ENCODE measurements around the gene ROR2. TPM values are rescaled to one million over a fixed set of nuclear protein-coding genes. Genes with fewer than 3 reads are reported as not detected.

ROR2 gene
- total RNA-seq, 1 experiment from 2014 or later = 2.7 TPM

DNA sequence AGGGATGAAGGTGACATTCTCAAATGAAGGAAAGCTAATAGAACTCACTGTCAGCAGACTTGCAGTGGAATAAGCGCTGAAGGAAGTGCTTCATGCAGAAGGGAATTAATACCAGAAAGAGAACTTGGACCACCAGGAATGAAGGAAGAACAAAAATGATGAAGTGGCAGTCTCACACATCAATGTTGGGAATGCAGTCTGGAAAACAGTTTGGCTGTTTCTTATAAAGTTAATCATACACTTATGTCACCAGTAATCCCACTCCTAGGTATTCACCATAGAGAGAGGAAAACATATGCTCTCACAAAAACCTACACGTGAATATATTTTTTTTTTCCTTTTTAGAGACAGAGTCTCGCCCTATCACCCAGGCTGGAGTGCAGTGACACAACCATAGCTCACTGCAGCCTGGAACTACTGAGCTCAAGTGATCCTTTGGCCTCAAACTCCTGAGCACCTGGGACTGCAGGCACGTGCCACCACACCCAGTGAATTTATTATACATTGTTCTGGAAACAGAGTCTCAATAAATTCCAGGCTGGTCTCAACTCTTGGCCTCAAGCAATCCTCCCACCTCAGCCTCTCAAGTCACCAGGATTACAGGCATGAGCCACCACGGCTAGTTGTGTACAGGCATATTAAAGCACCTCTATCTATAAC is 81.2 kb downstream of the ROR2 start:
- no peak overlapping the region for H2BK5ac ChIP-seq (ENCODE audit: insufficient read length, low read length)
- H4K91ac ChIP-seq (ENCODE audit: insufficient read length, low read depth, low read length) = no peak overlapping the region
- no peak for TF ChIP-seq CTCF (conservative IDR thresholded peaks at IDR 0.05)
- Mint-ChIP-seq H3K36me3 (ENCODE audit: insufficient read depth in 1 of 3, low read depth in 3 of 3) (no peaks in the 10 kb centered on the region), H3K27me3 (ENCODE audit: low read depth) (peaks cover 2% of the 10 kb centered on the region), H3K9me3 (no peaks in the 10 kb centered on the region), H3K4me3 (no peak overlapping the region), H3K4me1 (peaks cover 2 to 5% of the 10 kb centered on the region in 2 experiments), H3K27ac (no peak overlapping the region)
- H3T11ph ChIP-seq (ENCODE audit: low read length) = no peak overlapping the region
- H3K4ac ChIP-seq (ENCODE audit: low read depth, low read length) = no peak overlapping the region
- H4K5ac ChIP-seq (ENCODE audit: insufficient read length, low read depth, low read length) = no peak overlapping the region
- H2BK12ac ChIP-seq (ENCODE audit: insufficient read length, low read depth, low read length) = no peak overlapping the region
- WGBS (ENCODE audit: extremely low coverage, insufficient read length, low lambda C conversion rate) = no CpG with 5 or more reads among the region's 5 CpGs
- H3K79me2 ChIP-seq (ENCODE audit: insufficient read depth, low read length) = no peaks in the 10 kb centered on the region
- no peak overlapping the region for H2BK20ac ChIP-seq (ENCODE audit: low read depth, low read length, poor library complexity, severe bottlenecking)
- H3K14ac ChIP-seq (ENCODE audit: insufficient read depth, low read length) = no peak overlapping the region
- H4K20me1 ChIP-seq (ENCODE audit: control insufficient read depth, insufficient read depth, insufficient read length) = no peaks in the 10 kb centered on the region
- DNase-seq = no peak
- H3K18ac ChIP-seq (ENCODE audit: insufficient read length, low read depth, low read length) = no peak overlapping the region
- no peak overlapping the region for H3K27ac ChIP-seq (ENCODE audit: insufficient read length, low read depth, low read length)
- H2BK15ac ChIP-seq (ENCODE audit: low read depth, low read length) = no peak overlapping the region
- H2AK5ac ChIP-seq (ENCODE audit: insufficient read length, low read length) = no peak overlapping the region
- H3K4me2 ChIP-seq (ENCODE audit: insufficient read depth, insufficient read length, low read length) = no peak overlapping the region
- no peak overlapping the region for H4K8ac ChIP-seq (replicated peaks; ENCODE audit: insufficient read length, low read depth, low read length)
- no peaks in the 10 kb centered on the region for H3K23me2 ChIP-seq (ENCODE audit: insufficient read length, low read depth, low read length, poor library complexity, severe bottlenecking)
- no peak overlapping the region for H3K23ac ChIP-seq (ENCODE audit: insufficient read length, low read depth, low read length)
- H3K56ac ChIP-seq (ENCODE audit: insufficient read length, low read depth, low read length) = no peak overlapping the region
- no peak overlapping the region for H3K9ac ChIP-seq (ENCODE audit: extremely low read depth, insufficient read length, low read length)
- no peaks in the 10 kb centered on the region for H3K9me3 ChIP-seq (ENCODE audit: control insufficient read depth, low read depth, low read length)
- H2AFZ ChIP-seq (ENCODE audit: low read length) = no peak overlapping the region
- H3K4me1 ChIP-seq (ENCODE audit: insufficient read depth, low read length) = no peaks in the 10 kb centered on the region
- no peak overlapping the region for H2BK120ac ChIP-seq (ENCODE audit: low read depth, low read length, poor library complexity, severe bottlenecking)
- H3K27me3 ChIP-seq (ENCODE audit: insufficient read depth, low read length) = no peaks in the 10 kb centered on the region
- no peaks in the 10 kb centered on the region for H3K79me1 ChIP-seq (ENCODE audit: insufficient read depth, low read depth, low read length, poor library complexity, severe bottlenecking)
